NCI-H1105 (cell line): ENCODE results near the gene SDK2.

Experiments used
- DNase-seq: peaks from one replicate; lab custom pipeline; 2025; lab: John Stamatoyannopoulos, UW

SDK2 gene, protein sequence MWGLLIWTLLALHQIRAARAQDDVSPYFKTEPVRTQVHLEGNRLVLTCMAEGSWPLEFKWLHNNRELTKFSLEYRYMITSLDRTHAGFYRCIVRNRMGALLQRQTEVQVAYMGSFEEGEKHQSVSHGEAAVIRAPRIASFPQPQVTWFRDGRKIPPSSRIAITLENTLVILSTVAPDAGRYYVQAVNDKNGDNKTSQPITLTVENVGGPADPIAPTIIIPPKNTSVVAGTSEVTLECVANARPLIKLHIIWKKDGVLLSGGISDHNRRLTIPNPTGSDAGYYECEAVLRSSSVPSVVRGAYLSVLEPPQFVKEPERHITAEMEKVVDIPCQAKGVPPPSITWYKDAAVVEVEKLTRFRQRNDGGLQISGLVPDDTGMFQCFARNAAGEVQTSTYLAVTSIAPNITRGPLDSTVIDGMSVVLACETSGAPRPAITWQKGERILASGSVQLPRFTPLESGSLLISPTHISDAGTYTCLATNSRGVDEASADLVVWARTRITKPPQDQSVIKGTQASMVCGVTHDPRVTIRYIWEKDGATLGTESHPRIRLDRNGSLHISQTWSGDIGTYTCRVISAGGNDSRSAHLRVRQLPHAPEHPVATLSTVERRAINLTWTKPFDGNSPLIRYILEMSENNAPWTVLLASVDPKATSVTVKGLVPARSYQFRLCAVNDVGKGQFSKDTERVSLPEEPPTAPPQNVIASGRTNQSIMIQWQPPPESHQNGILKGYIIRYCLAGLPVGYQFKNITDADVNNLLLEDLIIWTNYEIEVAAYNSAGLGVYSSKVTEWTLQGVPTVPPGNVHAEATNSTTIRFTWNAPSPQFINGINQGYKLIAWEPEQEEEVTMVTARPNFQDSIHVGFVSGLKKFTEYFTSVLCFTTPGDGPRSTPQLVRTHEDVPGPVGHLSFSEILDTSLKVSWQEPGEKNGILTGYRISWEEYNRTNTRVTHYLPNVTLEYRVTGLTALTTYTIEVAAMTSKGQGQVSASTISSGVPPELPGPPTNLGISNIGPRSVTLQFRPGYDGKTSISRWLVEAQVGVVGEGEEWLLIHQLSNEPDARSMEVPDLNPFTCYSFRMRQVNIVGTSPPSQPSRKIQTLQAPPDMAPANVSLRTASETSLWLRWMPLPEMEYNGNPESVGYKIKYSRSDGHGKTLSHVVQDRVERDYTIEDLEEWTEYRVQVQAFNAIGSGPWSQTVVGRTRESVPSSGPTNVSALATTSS (N-terminal part only)

DNA sequence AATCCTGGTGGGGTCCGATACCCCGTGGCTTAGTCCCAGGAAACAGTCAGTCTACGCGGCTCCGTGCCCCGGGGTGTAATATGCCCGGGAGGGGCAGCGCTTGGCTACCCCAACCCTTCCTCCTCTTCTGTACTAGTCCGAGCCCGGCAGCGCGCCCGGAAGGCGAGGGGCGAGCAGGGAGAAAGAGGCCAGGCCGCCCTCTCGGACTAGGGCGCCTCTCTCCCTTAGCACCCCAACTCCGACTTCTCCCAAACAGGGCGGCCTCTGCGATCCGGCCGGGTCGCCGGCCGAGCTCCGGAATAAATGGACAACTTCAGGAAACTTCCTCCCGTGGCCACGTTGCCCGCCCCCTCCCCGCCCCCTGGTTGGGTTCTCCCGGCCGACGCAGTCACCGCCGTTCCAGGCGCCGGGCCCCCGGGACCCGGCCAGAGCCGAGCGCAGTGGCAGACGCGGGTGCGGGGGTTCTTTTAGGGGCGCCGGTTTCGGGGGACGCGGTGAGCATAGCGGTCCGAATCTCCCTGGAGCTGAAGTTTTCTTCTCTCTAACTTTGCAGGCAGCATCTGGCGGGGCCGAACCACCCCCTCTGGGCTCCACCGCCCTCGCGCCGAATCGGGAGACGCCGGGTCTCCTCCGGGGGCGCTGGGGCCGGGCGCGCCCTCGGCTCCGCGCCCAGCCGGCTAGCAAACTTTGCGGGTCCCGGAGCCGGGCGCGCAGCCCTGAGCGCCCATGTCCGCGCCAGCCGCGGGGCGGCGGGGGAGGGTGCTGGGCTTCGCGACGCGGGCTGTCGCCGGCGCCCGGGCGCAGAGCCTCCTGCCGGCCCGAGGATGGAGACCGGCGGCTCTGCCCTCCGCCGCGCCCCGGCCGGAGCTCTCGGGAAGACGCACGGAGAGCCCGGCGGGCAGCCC is at the start of gene SDK2:
TSS of gene SDK2 (minus strand) at position 301 of the 905 bp plus-strand sequence. CDS start 357 bp downstream, outside the sequence.
- DNase-seq, result no peak

DNA sequence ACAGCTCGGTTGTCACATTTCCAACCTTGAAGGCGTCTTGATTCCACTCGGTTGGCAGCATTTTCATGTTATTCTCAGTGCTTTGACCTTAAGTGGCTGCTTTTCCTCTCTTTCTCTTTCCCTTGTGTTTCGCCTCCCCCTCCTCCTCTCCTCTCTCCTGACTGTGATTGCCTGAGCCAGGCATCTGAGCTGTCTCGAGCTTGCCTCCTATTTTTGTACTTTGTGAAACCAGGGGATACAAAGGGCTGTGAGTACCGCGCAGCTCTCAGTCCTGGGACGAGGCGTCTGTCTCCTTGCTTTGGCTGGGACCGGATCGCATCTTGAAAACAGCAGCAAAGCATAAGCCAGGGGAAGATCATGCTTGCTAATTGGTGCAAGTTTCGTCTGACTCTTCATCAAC is 48.8 kb upstream of the SDK2 start:
- DNase-seq, result no peak

DNA sequence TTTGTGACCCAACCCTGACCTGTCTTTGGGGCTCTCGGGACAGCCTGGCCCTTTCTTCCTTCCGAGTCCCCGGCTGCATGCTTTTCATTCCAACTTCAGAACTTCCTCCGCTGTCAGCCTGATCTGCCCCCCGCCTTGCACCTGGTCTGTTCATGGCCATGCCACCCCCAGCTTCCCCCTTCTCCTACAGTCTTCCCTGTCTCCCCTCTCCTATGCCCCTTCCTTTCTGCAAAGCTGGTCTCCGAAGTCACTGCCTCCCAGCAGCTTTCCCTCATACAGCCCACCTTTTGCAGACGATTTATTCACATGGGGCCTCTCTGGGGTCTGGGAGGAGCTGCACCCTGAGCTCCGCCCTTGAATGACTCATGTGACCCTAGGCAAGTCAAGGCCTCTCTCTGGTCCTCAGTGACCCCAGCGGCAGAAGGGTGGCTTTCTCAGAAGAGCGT is 47.1 kb upstream of the SDK2 start:
- no peak for DNase-seq

DNA sequence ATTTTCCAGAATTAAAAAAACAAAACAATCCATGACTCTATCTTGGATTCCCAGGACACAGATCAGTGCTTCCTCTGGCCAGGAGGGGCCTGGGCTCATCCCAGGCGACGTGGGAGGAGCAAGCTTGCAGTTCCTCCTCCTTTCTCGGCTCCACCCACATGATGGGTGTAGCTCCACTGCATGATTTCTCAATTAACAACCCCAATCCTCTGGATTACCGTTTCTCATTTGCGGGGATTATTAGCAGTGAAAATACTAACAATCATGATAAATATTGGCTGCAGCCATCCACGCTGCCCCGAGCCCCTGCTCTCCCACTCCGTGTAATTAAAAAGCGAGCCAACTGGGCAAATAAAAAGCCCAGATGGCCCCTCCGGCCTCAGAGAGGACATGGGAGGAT is 46.4 kb upstream of the SDK2 start:
- DNase-seq, result no peak

DNA sequence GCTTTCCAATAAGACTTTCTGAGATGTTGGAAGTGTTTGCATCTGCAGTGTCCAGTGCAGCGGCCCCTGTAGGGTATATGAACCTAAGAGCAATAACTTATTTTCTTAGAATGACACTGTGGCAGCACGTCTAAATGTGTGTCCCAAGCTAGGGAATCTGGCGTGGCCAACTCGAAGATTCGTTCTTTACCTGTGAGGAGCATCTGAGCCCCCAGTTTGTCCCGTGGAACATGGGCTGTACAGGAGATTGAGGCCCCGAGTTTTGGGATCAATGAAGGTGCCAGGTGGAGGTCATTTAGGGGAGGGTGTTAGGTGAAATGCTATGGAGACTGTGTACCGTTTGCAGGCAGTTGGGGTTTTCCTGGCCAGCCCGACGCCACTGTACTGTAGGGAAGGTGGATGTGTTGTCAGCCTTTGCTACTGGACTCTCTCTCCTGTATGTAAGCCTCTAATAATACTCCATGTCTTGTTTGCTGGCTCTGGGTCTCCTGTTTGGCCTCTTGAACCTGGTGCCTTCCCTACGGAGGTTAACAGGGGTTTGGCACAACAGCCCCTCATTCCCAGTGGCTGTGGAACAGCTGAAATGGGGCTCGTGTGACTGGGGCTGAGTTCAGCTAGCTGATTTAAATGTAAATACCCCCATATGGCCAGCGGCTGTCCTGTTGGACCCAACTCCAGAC is 45.5 kb upstream of the SDK2 start:
- DNase-seq, result no peak

DNA sequence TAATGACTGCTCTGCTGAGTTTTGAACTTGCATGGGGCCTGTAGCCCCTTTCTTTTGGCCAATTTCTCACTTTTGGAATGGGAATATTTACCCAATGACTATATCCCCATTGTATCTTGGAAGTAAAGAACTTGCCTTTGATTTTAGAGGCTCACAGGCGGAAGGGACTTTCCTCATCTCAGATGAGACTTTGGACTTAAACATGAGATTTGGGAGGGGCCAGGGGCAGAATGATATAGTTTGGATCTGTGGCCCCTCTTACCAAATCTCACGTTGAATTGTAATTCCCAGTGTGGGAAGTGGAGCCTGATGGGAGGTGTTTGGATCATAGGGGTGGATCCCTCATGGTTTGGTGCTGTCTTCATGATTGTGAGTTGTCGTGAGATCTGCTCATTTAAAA is 42.7 kb upstream of the SDK2 start:
- DNase-seq, result no peak

DNA sequence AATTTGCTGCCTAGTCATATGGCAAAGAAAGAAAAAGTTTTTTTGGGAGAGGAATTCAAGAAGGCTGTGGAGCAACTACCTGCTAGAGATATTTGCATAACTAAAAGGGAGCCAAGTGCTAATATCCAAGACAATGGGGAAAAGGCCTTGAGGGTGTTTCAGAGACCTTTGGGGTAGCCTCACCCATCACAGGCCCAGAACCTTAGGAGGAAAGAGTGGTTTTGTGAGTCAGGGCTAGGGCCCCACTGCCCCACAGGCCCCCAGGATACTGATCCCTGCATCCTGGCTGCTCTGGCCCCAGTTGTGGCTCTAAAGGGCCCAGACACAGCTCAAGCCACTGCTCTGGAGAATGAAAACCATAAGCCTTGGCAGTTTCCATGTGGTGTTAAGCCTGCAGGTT is 41.9 kb upstream of the SDK2 start:
- DNase-seq, result no peak

DNA sequence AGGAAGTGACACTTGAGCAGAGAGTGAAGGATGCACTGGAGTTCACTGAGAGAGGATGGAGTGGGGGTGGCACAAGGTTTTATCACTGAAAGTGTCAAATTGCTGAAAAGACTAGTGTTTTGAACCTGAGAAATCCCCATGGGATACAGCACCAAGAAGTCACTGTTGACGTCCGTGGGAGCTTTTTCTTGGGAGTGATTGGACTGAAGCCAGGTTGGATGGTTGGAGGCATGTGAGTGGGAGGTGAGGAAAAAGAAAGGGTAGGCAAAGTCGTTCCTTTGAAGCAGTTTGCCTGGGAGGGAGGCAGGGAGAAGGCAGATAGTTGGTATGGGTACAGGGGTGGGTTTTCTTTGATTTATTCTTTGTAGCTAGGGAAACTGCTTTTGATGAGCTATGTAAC is 39.9 kb upstream of the SDK2 start:
- DNase-seq, result no peak

DNA sequence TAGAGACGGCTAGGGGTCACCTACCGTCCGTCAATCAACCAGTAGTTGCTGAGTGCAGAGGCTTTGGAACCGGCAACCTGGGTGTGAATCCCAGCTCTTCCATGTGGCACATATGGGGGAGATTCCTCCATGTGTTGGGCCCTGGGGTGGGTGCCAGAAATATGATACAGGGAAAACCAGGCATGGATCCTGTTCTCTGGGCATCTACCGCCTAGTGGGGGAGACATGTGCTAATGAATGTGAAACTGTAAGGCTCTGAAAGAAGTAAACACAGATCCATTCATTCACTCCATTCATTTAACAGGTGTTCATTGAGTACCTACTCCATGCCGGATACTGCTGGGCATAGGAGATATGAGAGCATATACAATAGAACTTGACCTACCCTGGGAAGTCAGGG is 39.5 kb upstream of the SDK2 start:
- no peak for DNase-seq

DNA sequence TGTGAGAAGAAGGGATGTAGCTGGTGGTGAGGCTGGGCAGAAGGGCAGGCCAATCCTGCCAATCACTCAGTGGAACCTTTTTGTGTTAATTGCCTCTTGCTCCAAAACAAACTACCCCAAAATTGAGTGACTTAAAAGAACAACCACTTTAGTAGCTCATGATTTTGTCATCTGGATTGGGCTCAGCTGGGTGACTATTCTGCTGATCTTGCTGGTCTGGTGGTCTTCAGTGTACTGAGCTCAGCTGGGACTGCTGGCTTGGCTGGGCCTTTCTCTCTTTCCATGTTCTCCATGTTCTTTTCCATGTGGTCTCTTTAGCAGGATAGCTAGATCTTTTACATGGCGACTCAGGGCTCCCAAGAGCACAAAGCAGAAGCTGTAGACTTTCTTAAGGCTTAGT is 37.7 kb upstream of the SDK2 start:
- DNase-seq, result no peak

DNA sequence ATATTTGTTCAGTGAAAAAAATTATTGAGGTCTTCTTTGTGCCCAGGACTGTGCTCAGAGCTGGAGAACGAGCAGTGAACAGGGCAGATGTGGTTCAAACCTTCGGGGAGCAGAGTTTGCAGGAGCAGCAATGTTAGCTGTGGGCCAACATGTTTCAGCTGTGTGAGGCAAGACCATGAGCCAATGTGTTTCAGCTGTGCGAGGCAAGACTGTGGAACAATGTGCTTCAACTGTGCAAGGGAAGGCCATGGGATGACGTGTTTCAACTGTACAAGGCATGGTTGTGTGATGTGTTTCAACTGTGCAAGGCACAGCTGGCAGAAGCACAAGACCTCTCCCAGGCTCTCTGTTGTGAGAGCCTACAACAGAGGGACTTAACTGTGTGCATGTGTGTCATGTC is 35.2 kb upstream of the SDK2 start:
- DNase-seq, result no peak

DNA sequence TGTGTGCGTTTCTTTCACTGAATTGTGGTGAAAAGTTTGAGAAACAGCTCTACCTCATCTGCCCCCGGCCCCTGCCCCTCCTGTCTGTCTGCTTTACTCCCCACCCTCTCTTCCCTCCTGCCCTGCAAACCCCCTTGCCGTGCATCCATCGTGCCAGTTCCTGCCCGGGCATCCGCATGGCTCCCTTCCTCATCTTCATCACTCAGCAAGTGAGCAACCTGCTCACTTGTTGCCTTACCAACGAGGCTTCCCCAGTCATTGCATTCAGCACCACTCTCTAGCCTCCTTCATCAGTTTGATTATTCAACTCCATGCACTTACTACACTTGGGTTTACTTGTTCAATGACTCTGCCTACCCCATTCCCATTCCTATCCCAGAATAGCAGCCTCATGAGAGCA is 34.8 kb upstream of the SDK2 start:
- no peak for DNase-seq

DNA sequence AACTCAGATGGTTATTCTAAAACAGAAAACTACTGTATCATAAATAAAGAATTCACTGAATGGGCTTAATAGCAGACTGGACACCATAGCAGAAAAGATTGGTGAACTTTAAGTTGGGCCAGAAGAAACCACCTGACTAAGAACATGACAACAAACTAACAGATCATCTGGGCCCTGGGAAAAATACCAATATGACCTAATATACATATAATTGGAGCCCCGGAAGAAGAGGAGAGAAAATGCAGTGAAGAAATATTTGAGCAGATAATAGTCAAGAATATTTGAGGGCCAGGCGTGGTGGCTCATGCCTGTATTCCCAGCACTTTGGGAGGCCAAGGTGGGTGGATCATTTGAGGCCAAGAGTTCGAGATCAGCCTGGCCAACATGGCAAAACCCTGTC is 25.5 kb upstream of the SDK2 start:
- no peak for DNase-seq

DNA sequence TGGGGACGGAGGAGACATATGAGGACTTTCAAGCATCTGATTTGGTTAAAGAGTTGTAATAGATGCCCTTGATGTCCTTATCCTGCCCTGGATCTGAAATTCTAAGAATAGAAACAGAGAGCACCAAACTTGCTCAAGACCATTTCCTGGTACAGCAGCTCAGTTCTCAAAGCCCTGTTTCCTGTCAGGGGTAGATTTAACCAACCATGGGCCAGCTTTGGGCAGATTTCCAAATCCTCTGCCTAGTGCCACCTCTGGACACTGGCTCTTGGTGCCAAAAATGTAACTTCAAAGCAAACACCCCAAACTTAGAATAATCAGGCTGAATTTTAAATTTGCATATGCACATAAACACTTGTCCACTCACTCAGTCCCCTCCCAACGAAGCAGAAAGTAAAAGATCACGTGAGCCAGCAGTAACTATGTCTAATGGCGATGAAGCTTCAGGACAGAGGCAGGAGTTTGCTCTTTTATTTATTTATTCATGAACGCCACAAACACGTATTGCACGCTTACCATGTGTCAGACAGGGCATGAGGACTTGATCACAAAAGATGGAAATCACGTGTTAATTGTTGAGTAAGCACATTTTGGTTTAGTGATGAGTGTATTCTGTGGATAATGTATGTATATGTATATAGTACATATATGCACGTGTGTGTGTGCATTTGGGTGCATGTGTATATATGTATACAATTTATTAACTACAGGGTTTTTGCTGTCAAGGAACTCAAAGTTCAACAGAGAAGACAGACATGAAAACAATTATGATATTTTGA is 23.1 kb upstream of the SDK2 start:
- no peak for DNase-seq

DNA sequence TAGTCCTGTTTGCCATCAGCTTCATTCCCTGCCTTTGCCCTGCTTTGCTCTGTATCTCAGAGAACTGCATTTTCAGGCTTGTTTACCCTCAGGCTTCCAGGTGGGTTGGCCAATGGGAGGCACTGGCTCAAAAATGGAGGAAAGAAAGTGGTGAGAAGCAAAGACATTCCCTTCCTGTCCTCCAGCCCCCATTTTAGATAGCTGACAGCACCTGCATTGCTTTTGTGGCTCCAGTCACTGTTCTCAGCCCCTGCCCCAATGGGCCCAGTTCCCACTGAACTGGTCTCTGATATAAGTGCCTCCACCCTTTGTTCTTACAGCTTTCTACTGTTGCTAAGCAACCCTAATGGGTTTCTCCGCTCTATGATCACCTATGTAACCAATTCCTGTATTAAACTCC is 19.4 kb upstream of the SDK2 start:
- DNase-seq, result peak; percentile 41

DNA sequence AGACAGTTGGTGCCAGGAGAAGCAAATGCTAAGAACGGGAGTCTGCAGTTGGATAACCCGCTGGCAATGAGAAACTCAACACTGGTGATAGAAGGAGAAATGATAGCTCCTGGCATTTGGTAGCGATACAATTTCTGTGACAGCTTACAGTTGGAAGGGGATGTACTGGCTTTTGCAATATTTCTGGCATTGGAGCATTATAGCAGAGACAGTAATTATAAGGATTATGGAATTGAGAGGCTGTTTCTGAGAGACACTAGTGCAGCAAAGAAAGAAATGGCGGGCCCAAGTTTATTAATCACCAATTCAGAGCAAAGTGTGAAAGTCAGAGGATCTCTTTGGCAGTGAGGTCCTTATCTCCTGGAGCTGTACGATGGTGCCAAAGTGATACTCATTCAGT is 16.1 kb upstream of the SDK2 start:
- no peak for DNase-seq

DNA sequence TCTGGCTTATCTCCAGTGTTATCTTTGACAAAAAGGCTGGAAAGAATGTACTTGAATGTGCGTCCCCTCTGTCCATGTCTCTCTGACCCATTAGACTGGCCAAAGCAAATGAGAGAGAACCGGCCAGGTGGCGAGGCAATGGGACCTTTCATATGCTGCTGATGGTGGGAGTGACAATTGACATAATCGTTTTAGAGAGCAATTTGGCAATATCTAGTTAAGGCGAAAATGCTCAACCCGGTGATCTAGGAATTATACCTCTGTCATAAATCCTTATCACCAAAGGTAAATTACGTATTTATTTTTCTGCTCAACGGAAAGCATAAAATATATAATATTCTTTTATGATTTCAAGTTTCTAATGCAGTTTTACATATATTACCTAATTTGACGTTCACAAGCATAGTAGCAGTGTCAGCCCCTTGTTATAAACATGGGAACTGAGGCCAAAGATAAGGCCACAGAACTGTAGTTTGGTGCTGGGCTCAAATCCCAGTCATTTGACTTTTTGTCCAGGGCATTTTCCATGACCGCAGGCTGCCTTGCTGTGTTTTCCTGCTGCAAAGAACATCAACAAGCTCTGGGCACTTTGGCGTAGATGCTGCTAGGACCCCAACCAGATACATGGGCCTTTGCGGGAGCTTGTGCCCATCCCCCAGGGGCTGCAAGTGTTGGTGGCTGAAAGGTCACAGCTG is 14.7 kb upstream of the SDK2 start:
- no peak for DNase-seq

DNA sequence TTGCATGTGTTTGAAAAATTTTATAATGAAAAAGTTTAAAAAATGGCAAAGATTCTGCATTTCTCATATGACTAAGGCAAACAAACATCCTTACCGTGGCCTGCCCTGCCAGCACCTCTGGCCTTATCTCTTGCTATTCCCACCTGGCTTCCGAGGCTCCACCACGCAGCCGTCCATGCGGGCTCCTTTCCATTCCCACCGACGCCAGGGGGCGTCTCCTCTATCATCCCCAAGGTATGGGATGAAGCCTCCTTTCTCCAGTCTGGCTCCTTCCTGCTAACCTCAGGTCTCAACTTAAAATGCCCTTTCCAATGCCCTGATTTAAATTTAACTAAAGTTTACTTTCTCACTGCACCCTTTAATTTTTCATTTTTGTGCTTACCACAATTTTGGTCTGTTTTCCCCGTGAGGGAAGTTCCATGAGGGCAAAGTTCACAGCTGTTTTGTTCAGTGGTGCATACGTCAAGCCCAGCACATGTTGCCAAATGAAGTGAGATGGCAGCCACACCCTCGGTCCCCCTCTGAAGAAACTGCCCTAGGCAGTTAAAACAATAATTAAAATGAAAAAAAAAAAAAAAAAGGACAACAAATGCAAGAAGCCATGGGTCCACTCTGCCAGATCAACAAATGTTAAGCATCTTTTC is 13.3 kb upstream of the SDK2 start:
- no peak for DNase-seq

DNA sequence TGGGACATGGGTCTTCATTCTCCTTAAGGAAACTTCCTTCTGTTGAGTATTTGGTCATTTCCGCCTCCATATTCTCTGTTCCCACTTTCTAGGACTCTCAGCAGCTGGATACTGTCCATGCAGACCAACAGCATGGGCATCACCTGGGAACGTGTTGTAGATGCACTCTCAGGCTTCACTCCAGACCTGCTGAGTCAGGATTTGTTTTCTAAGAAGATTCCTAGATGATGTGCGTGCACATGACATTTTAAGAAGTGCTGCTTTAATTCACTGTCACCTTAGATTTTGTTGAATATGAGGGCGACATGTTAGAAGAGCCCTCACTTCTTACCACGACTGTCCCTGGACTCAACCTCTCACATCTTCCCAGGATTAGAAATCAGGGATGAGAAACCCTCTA is 10.0 kb upstream of the SDK2 start:
- DNase-seq, result no peak
